ENCODE data around the gene NELFA. TPM values are rescaled to one million over a fixed set of nuclear protein-coding genes. Genes with fewer than 3 reads are reported as not detected.

Gene NELFA
- polyA plus RNA-seq, 1 donor (not counting 4 experiments of a cell fraction or from before 2014, with no cell fraction given): 9.9 TPM

DNA sequence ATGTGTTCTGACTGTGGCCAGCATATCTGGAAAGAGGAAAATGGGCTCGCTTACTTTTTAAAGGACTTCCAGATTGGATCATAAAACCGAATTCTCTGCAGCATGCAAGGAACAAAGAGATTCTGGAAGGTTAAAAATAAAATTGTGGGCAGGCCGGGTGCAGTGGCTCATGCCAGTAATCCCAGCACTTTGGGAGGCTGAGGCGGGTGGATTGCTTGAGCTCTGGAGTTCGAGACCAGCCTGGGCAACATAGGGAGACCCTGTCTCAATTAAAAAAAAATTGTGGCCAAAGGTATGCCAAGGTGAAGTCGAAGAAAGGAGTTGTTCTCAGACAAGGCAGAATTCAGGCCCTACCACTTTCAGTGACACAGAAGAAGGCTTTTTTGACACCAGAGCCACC lies 37.8 kb downstream of the NELFA start:
- H3K9me3 ChIP-seq (ENCODE audit: control insufficient read depth, low read depth, low read length): no peaks in the 10 kb centered on the region
- TF ChIP-seq, protein P1, sequence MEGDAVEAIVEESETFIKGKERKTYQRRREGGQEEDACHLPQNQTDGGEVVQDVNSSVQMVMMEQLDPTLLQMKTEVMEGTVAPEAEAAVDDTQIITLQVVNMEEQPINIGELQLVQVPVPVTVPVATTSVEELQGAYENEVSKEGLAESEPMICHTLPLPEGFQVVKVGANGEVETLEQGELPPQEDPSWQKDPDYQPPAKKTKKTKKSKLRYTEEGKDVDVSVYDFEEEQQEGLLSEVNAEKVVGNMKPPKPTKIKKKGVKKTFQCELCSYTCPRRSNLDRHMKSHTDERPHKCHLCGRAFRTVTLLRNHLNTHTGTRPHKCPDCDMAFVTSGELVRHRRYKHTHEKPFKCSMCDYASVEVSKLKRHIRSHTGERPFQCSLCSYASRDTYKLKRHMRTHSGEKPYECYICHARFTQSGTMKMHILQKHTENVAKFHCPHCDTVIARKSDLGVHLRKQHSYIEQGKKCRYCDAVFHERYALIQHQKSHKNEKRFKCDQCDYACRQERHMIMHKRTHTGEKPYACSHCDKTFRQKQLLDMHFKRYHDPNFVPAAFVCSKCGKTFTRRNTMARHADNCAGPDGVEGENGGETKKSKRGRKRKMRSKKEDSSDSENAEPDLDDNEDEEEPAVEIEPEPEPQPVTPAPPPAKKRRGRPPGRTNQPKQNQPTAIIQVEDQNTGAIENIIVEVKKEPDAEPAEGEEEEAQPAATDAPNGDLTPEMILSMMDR (optimal IDR thresholded peaks at IDR 0.05 in 1 of 3, IDR thresholded peaks at IDR 0.05 in 1 of 3, conservative IDR thresholded peaks at IDR 0.05 in 1 of 3; ENCODE audit: extremely low read depth in 1 of 3, insufficient read depth in 2 of 3, low read length in 3 of 3): no peak
- no peak for TF ChIP-seq EZH2 (IDR thresholded peaks at IDR 0.05; ENCODE audit: low read length)
- dilution Hi-C loops (cut with MboI; ENCODE audit: extremely low pct_ligation_motif_present, low sequenced_read_pairs): no loop called here
- H3K4me1 ChIP-seq (ENCODE audit: control insufficient read depth, extremely low read depth, insufficient read depth, low read length): no peaks in the 10 kb centered on the region
- no peaks in the 10 kb centered on the region for H3K79me2 ChIP-seq (ENCODE audit: control insufficient read depth, insufficient read depth, low read length)
- no peak overlapping the region for H3K4me3 ChIP-seq (ENCODE audit: control insufficient read depth in 2 of 3, extremely low read depth in 1 of 3, insufficient read depth in 2 of 3, low read depth in 1 of 3, low read length in 3 of 3)
- H3K27ac ChIP-seq (ENCODE audit: control insufficient read depth, insufficient read depth, low read length): no peak overlapping the region
- no peak overlapping the region for H2AFZ ChIP-seq (ENCODE audit: control insufficient read depth, low read length)
- H3K4me2 ChIP-seq (ENCODE audit: control insufficient read depth, extremely low read depth, insufficient read depth, low read depth, low read length): no peak overlapping the region
- no peak for FAIRE-seq
- no peaks in the 10 kb centered on the region for H3K9me1 ChIP-seq (ENCODE audit: control insufficient read depth, extremely low read depth, insufficient read depth, low read length)
- H3K27me3 ChIP-seq (ENCODE audit: control insufficient read depth, extremely low read depth, insufficient read depth, low read length): no peaks in the 10 kb centered on the region
- peaks cover 3 to 22% of the 10 kb centered on the region in 2 experiments for H3K36me3 ChIP-seq (ENCODE audit: control insufficient read depth in 2 of 2, extremely low read depth in 1 of 2, insufficient read depth in 2 of 2, low read length in 2 of 2)
- no peak overlapping the region for H3K9ac ChIP-seq (ENCODE audit: control insufficient read depth, extremely low read depth, insufficient read depth, low read length)
- no peaks in the 10 kb centered on the region for H4K20me1 ChIP-seq (ENCODE audit: control insufficient read depth, extremely low read depth, insufficient read depth, low read length)
- DNase-seq (ENCODE audit: low read depth, low spot score): no peak

DNA sequence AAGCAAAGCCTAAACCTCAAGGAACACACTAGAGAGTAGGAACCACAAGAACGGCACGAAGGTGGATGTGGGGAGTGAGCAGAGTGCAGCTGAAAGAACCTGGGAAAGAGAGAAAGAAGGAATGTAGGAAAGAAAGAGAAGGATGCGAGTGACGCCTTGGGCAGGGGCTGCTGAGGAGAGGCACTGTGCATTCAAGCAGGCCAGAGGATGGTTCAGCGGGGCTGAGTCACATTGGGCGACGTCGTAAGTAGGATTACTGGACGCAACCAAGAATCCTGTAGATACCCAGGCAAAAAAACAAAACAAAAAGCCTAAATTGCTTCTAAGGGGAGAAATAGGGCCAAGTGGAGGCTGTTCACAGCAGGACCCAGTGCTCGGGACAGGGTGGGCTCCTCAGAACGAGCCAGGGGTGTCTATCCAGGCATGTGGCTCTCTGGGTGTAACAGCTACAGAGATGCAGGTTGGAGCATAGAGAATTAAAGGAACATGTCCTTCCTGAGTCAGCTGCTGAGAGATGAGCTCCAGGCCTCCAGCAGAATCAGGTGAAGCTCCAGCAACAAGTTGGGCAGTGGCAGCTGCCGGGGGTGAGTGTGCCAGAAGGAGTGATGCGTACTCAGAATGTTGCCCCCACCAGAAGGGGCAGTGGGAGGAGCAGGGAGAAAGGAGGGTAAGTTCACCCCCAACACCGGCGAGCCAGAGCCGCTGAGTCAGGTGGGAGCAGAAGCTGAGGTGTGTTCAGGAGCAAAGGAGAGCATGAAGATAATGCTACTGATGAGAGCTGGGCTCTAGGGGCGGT lies 38.6 kb downstream of the NELFA start:
- no peak overlapping the region for H2AFZ ChIP-seq (ENCODE audit: control insufficient read depth, low read length)
- peaks cover 0 to 26% of the 10 kb centered on the region in 2 experiments for H3K36me3 ChIP-seq (ENCODE audit: control insufficient read depth in 2 of 2, extremely low read depth in 1 of 2, insufficient read depth in 2 of 2, low read length in 2 of 2)
- no peak for DNase-seq (ENCODE audit: low read depth, low spot score)
- TF ChIP-seq, protein P1 (optimal IDR thresholded peaks at IDR 0.05 in 1 of 3, IDR thresholded peaks at IDR 0.05 in 1 of 3, conservative IDR thresholded peaks at IDR 0.05 in 1 of 3; ENCODE audit: extremely low read depth in 1 of 3, insufficient read depth in 2 of 3, low read length in 3 of 3): no peak
- no peak for TF ChIP-seq EZH2 (IDR thresholded peaks at IDR 0.05; ENCODE audit: low read length)
- H3K9ac ChIP-seq (ENCODE audit: control insufficient read depth, extremely low read depth, insufficient read depth, low read length): no peak overlapping the region
- dilution Hi-C loops (cut with MboI; ENCODE audit: extremely low pct_ligation_motif_present, low sequenced_read_pairs): no loop called here
- H3K9me1 ChIP-seq (ENCODE audit: control insufficient read depth, extremely low read depth, insufficient read depth, low read length): no peaks in the 10 kb centered on the region
- H3K27ac ChIP-seq (ENCODE audit: control insufficient read depth, insufficient read depth, low read length): no peak overlapping the region
- H3K4me2 ChIP-seq (ENCODE audit: control insufficient read depth, extremely low read depth, insufficient read depth, low read depth, low read length): no peak overlapping the region
- no peaks in the 10 kb centered on the region for H4K20me1 ChIP-seq (ENCODE audit: control insufficient read depth, extremely low read depth, insufficient read depth, low read length)
- no peak for FAIRE-seq
- H3K79me2 ChIP-seq (ENCODE audit: control insufficient read depth, insufficient read depth, low read length): no peaks in the 10 kb centered on the region
- H3K4me3 ChIP-seq (ENCODE audit: control insufficient read depth in 2 of 3, extremely low read depth in 1 of 3, insufficient read depth in 2 of 3, low read depth in 1 of 3, low read length in 3 of 3): no peak overlapping the region
- no peaks in the 10 kb centered on the region for H3K4me1 ChIP-seq (ENCODE audit: control insufficient read depth, extremely low read depth, insufficient read depth, low read length)
- no peaks in the 10 kb centered on the region for H3K27me3 ChIP-seq (ENCODE audit: control insufficient read depth, extremely low read depth, insufficient read depth, low read length)
- H3K9me3 ChIP-seq (ENCODE audit: control insufficient read depth, low read depth, low read length): no peaks in the 10 kb centered on the region

All from keratinocyte (primary cell).